ENCODE data around the gene RALGDS.
A peak's percentile ranks its signal among the peaks of the same experiment; 100 is the strongest.
"Not testable (repeated sequence)": the region's sequence is repeated elsewhere in the genome, so short reads cannot be mapped to it uniquely, and the experiment has no call there.

RALGDS gene

GRCh38 chr9:133063500-133064231 lies 57.4 kb downstream of the RALGDS start:
- no peak for DNase-seq

- no peak for DNase-seq
Observed at GRCh38 chr9:133063159-133063499, 57.9 kb downstream of the RALGDS start.

- not testable (repeated sequence) for DNase-seq
Observed at GRCh38 chr9:133062569-133062968, 58.5 kb downstream of the RALGDS start.

GRCh38 chr9:133061764-133062145 lies 59.3 kb downstream of the RALGDS start, which contains the start of gene CEL:
Gene CEL, plus strand, starts transcription at chr9:133061981. Its CDS starts 22 bp downstream, at chr9:133062003.
- DNase-seq, result peak; percentile 97

- peak; percentile 71 for DNase-seq
Observed at GRCh38 chr9:133061019-133061763, 59.8 kb downstream of the RALGDS start.

- no peak for DNase-seq
Observed at GRCh38 chr9:133060417-133060841, 60.6 kb downstream of the RALGDS start.

GRCh38 chr9:133059623-133060022 lies 61.4 kb downstream of the RALGDS start:
- DNase-seq, result no peak

GRCh38 chr9:133058550-133059320 lies 62.3 kb downstream of the RALGDS start:
- DNase-seq, result no peak

- DNase-seq, result no peak
Observed at GRCh38 chr9:133058071-133058470, 63.0 kb downstream of the RALGDS start.

GRCh38 chr9:133057553-133057952 lies 63.5 kb downstream of the RALGDS start:
- no peak for DNase-seq

GRCh38 chr9:133057006-133057405 lies 64.0 kb downstream of the RALGDS start:
- DNase-seq, result no peak

- no peak for DNase-seq
Observed at GRCh38 chr9:133056533-133056932, 64.5 kb downstream of the RALGDS start.

GRCh38 chr9:133055788-133056420 lies 65.1 kb downstream of the RALGDS start:
- no peak for DNase-seq

- DNase-seq, result no peak
Observed at GRCh38 chr9:133054966-133055365, 66.1 kb downstream of the RALGDS start.

- DNase-seq, result no peak
Observed at GRCh38 chr9:133054194-133054890, 66.7 kb downstream of the RALGDS start.

- DNase-seq, result no peak
Observed at GRCh38 chr9:133051966-133052539, 69.0 kb downstream of the RALGDS start.

- DNase-seq, result no peak
Observed at GRCh38 chr9:133051281-133051900, 69.6 kb downstream of the RALGDS start.

- DNase-seq, result peak; percentile 80
Observed at GRCh38 chr9:133050781-133051180, 70.3 kb downstream of the RALGDS start.

GRCh38 chr9:133050142-133050541 lies 70.9 kb downstream of the RALGDS start:
- no peak for DNase-seq

GRCh38 chr9:133049043-133049442 lies 72.0 kb downstream of the RALGDS start:
- no peak for DNase-seq

GRCh38 chr9:133048595-133048994 lies 72.4 kb downstream of the RALGDS start:
- no peak for DNase-seq

All from NCI-H510A (cell line).